GM21526 (cell line): ENCODE data around the gene SNCG.
"Not testable (repeated sequence)": the region's sequence is repeated elsewhere in the genome, so short reads cannot be mapped to it uniquely, and the experiment has no call there.

Experiments used
- ATAC-seq: cut with Tn5 transposase; IDR thresholded peaks from one replicate; pipeline ENCODE4 v1.9.1; 2021; ENCODE audit warnings: moderate library complexity; ENCODE audit not compliant: unreplicated experiment, low FRiP score

The SNCG gene

GRCh38 chr10:86972613-86973380, 14.4 kb downstream of the SNCG start:
- ATAC-seq: no peak

GRCh38 chr10:86974484-86974883, 16.1 kb downstream of the SNCG start:
- ATAC-seq: no peak

- ATAC-seq: no peak
These were observed 18.1 kb downstream of the SNCG start for GRCh38 chr10:86976362-86977056.

GRCh38 chr10:86978457-86978856, 20.1 kb downstream of the SNCG start:
- ATAC-seq: not testable (repeated sequence)

GRCh38 chr10:86979296-86979818, 21.0 kb downstream of the SNCG start:
- ATAC-seq: no peak

GRCh38 chr10:86979977-86980448, 21.6 kb downstream of the SNCG start:
- no peak for ATAC-seq

GRCh38 chr10:86981020-86981419, 22.6 kb downstream of the SNCG start:
- ATAC-seq: not testable (repeated sequence)

GRCh38 chr10:86981716-86982115, 23.3 kb downstream of the SNCG start:
- no peak for ATAC-seq

- not testable (repeated sequence) for ATAC-seq
These were observed 26.1 kb downstream of the SNCG start for GRCh38 chr10:86984498-86984897.

GRCh38 chr10:86988520-86988919, 30.1 kb downstream of the SNCG start:
- no peak for ATAC-seq

GRCh38 chr10:86991362-86991761, 33.0 kb downstream of the SNCG start:
- not testable (repeated sequence) for ATAC-seq

- no peak for ATAC-seq
These were observed 34.1 kb downstream of the SNCG start for GRCh38 chr10:86992456-86992855.

- no peak for ATAC-seq
These were observed 34.5 kb downstream of the SNCG start for GRCh38 chr10:86992929-86993328.

- ATAC-seq: not testable (repeated sequence)
These were observed 41.5 kb downstream of the SNCG start for GRCh38 chr10:86999802-87000403.

- ATAC-seq: no peak
These were observed 42.1 kb downstream of the SNCG start for GRCh38 chr10:87000491-87000890.

GRCh38 chr10:87007124-87007523, 48.7 kb downstream of the SNCG start:
- not testable (repeated sequence) for ATAC-seq

- not testable (repeated sequence) for ATAC-seq
These were observed 49.3 kb downstream of the SNCG start for GRCh38 chr10:87007674-87008073.

- ATAC-seq: not testable (repeated sequence)
These were observed 49.9 kb downstream of the SNCG start for GRCh38 chr10:87008303-87008702.

GRCh38 chr10:87009134-87009696, 50.8 kb downstream of the SNCG start:
- not testable (repeated sequence) for ATAC-seq
